Esophagus muscularis mucosa (tissue), 4 donors: ENCODE data around the gene GTF3C1. TPM values are rescaled to one million over a fixed set of nuclear protein-coding genes. Genes with fewer than 3 reads are reported as not detected.
A peak's percentile ranks its signal among the peaks of the same experiment; 100 is the strongest.

Experiments
- DNase-seq: peaks from one replicate; pipeline ENCODE4 v3.0.0-alpha.2; 2017; ENCODE audit errors: extremely low spot score
- H3K27ac ChIP-seq, 4 donors: fragments of 200-600 bp; sonication (generic); replicated peaks in 1 of 4; 1 replicate in 3 of 4; 2 replicates in 1 of 4; pipeline ENCODE4 v1.5.1; 2016 to 2019; ENCODE audit warnings: mild to moderate bottlenecking in 1 of 4
- H3K27me3 ChIP-seq, 4 donors: fragments of 200-600 bp; sonication (generic); one replicate each; pipeline versions ENCODE4 v1.5.1 to v1.6.0; 2016 to 2019
- H3K36me3 ChIP-seq, 4 donors: fragments of 200-600 bp; sonication (generic); one replicate each; pipeline ENCODE4 v1.5.1; 2016 to 2019
- H3K4me1 ChIP-seq, 4 donors: fragments of 200-600 bp; sonication (generic); one replicate each; pipeline ENCODE4 v1.5.1; 2016 to 2019
- H3K4me3 ChIP-seq, 4 donors: fragments of 200-600 bp; sonication (generic); 1 replicate in 2 of 4; 2 replicates in 2 of 4; pipeline ENCODE4 v1.5.1; 2016 to 2019; ENCODE audit warnings: mild to moderate bottlenecking in 4 of 4, moderate library complexity in 1 of 4
- H3K9me3 ChIP-seq, 4 donors: fragments of 200-600 bp; sonication (generic); 1 replicate in 3 of 4; 2 replicates in 1 of 4; pipeline ENCODE4 v1.5.1; 2016 to 2019
- EP300 ChIP-seq: sonication (generic); formaldehyde crosslinking; IDR thresholded peaks from one replicate; pipeline ENCODE4 v1.6.1; 2017; ENCODE audit warnings: antibody characterized with exemption
- POLR2A ChIP-seq: fragments of 450-650 bp; IDR thresholded peaks from one replicate; pipeline ENCODE4 v1.6.1; 2017; ENCODE audit warnings: antibody characterized with exemption, moderate library complexity, mild to moderate bottlenecking, low read depth
- POLR2AphosphoS5 ChIP-seq, 2 donors: sonication (generic); formaldehyde crosslinking; IDR thresholded peaks; one replicate each; pipeline ENCODE4 v1.6.1; 2017; ENCODE audit warnings: antibody characterized with exemption in 2 of 2
- WGBS: methylation state at CpG from one replicate; pipeline ENCODE4 v1.1.5; 2018; 5-methylcytosine and 5-hydroxymethylcytosine counted together
- intact Hi-C: fragments of 100-400 bp; cut with DNase I; formaldehyde crosslinking; loops from one replicate; pipeline ENCODE4 v1.15.1; 2023
- total RNA-seq, 4 donors: library from RNA; depleted of rRNA; stranded (reverse); fragments of >200 nt; gene quantifications; one replicate each; pipeline versions ENCODE4 v1.1.0 to v1.2.1, GENCODE V29; 2016
- TF ChIP-seq, protein P1 (sequence below), 3 experiments: fragments of 200-600 bp in 2 of 3; fragments of 450-650 bp in 1 of 3; sonication (generic) in 2 of 3; IDR thresholded peaks; one replicate each; pipeline ENCODE4 v1.5.1; 2017 to 2019; ENCODE audit warnings: antibody characterized with exemption in 3 of 3, mild to moderate bottlenecking in 2 of 3, moderate library complexity in 1 of 3

The GTF3C1 gene
- total RNA-seq, 4 donors from 2014 or later = 37.6 to 65.4 (median 54.8) TPM

DNA sequence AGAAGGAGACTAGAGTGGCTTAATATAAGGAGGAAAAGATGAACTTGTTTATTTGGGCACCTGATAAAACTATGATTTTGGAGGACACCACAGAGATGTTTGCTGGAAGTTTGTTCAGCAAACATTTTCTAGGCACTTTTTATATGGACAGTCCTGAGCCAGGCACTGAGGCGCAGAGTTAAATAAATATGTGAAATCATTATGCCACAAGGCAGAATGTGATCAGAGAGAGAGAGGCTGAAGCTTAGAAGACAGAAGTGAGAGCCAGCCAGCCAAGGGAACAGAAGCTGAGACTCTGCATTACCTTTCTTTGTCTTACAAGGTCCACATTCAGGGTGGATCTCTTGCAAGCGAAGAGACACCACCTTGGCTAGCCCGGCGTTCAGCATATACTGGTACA is 21.4 kb downstream of the GTF3C1 start:
- Histone ChIP-seq H3K27me3 (no peaks in the 10 kb centered on the region), H3K36me3 (peaks cover 91 to 100% (median 99%) of the 10 kb centered on the region in 4 donors), H3K4me1 (no peaks in the 10 kb centered on the region), H3K4me3 (no peak overlapping the region), H3K9me3 (peaks cover 0 to 10% (median 0%) of the 10 kb centered on the region in 4 donors), H3K27ac (no peak overlapping the region)
- WGBS = 95% methylated on average over 4 of the region's 4 CpGs
- intact Hi-C loops = no loop called here
- TF ChIP-seq POLR2AphosphoS5 (IDR thresholded peaks at IDR 0.05) (no peak), EP300 (no peak)
- no peak for DNase-seq

DNA sequence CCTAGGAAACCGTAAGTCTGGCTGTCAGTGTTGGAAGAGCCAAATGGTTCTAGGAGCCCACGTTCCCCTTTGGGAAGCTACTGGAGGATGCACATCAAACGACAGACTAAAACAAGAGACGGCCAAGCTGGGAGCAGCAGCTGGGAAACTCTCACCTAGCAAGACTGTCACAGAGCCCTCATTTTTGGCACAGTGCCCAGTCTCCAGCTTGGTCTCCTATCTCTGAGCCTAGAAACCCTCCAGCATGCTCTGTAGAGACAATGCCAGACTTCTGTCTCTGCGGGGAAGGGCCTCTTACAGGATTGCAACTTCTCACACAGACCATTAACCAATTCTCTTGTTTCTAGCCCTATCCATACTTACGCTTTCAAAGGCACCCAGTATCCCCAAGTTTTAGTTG is 23.5 kb downstream of the GTF3C1 start:
- no peak overlapping the region for H3K27ac ChIP-seq
- no peaks in the 10 kb centered on the region for H3K27me3 ChIP-seq
- TF ChIP-seq POLR2AphosphoS5 (IDR thresholded peaks at IDR 0.05) = no peak
- TF ChIP-seq EP300 = no peak
- TF ChIP-seq, protein P1, sequence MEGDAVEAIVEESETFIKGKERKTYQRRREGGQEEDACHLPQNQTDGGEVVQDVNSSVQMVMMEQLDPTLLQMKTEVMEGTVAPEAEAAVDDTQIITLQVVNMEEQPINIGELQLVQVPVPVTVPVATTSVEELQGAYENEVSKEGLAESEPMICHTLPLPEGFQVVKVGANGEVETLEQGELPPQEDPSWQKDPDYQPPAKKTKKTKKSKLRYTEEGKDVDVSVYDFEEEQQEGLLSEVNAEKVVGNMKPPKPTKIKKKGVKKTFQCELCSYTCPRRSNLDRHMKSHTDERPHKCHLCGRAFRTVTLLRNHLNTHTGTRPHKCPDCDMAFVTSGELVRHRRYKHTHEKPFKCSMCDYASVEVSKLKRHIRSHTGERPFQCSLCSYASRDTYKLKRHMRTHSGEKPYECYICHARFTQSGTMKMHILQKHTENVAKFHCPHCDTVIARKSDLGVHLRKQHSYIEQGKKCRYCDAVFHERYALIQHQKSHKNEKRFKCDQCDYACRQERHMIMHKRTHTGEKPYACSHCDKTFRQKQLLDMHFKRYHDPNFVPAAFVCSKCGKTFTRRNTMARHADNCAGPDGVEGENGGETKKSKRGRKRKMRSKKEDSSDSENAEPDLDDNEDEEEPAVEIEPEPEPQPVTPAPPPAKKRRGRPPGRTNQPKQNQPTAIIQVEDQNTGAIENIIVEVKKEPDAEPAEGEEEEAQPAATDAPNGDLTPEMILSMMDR (IDR thresholded peaks at IDR 0.05) = no peak
- no peak for TF ChIP-seq POLR2A
- H3K9me3 ChIP-seq = peaks cover 0 to 10% (median 0%) of the 10 kb centered on the region in 4 donors
- intact Hi-C loops = no loop called here
- 67% methylated on average over 6 of the region's 6 CpGs for WGBS
- H3K4me3 ChIP-seq = no peak overlapping the region
- H3K36me3 ChIP-seq = peaks cover 75 to 89% (median 78%) of the 10 kb centered on the region in 4 donors
- peaks cover 4 to 7% (median 5%) of the 10 kb centered on the region in 4 donors for H3K4me1 ChIP-seq
- DNase-seq = no peak

DNA sequence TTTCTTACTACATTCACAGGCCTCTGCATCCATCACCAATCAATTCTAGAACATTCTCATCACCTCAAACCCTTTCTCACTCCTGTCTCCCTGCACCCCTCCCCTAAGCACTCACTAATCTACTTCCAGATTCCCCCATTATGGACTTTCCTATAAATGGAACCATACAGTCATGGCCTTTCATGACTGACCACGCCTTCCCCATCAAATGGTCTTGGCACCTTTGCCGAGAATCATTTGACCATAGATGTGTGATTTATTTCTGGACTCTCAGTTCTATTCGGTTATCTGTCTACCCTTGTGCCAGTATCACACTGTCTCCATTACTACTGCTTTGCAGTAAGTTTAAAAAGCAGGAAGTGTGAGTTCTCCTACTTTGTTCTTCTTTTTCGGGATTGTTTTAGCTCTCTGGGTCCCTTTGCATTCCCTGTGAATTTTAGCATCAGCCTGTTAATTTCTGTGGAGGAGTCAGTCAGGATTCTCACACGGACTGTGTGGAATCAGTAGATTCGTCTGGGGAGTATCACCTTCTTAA is 27.5 kb downstream of the GTF3C1 start:
- Histone ChIP-seq H3K27me3 (no peaks in the 10 kb centered on the region), H3K4me3 (no peak overlapping the region), H3K36me3 (peaks cover 53 to 76% (median 60%) of the 10 kb centered on the region in 4 donors), H3K9me3 (peaks cover 0 to 10% (median 0%) of the 10 kb centered on the region in 4 donors), H3K4me1 (peaks cover 12 to 22% (median 14%) of the 10 kb centered on the region in 4 donors), H3K27ac (peak overlapping the region in 2 of 4 donors; percentile 84 to 86)
- WGBS = 78% methylated on average over 6 of the region's 6 CpGs
- TF ChIP-seq POLR2A = no peak
- intact Hi-C loops = no loop called here
- DNase-seq = no peak

DNA sequence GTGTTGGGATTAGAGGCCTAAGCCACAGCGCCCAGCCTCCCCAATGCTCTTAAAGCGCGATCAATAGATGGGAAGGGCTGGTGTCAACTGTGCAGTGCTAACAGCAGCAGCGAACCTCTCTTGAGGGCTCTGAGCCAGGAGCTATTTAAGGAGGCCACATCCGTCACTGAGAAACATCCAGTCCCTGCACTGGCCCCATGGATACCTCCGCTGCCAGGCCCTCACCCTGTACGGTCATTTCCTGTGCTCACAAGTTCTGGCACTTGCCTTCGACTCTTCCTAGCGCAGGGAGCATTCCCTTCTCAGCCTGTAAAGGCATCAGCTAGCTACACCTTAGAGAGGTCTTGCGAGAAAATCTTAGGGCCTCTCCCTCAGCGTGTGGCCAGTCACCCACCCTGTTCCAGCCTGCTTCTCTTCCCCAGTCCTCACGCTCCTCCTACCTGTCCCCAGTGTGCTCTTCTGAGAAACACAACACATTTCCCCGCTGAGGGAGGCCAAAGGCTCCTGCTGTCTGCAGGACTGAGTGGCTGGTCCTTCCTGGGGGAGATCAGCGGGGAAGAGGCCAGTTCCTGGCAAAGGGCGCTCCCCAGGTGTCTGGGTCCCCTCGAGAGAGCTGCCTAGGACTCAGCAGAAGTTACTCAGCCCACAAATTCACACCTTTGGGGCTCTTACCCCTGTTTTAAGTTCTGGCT is 28.6 kb downstream of the GTF3C1 start:
- peaks cover 0 to 10% (median 0%) of the 10 kb centered on the region in 4 donors for H3K9me3 ChIP-seq
- TF ChIP-seq, protein P1 (IDR thresholded peaks at IDR 0.05) = no peak
- TF ChIP-seq POLR2AphosphoS5 (IDR thresholded peaks at IDR 0.05) (peak; percentile 81), POLR2A (peak; percentile 30), EP300 (no peak)
- intact Hi-C loops = no loop called here
- H3K36me3 ChIP-seq = peaks cover 43 to 75% (median 55%) of the 10 kb centered on the region in 4 donors
- H3K4me1 ChIP-seq = peaks cover 12 to 24% (median 14%) of the 10 kb centered on the region in 4 donors
- H3K4me3 ChIP-seq = no peak overlapping the region
- no peaks in the 10 kb centered on the region for H3K27me3 ChIP-seq
- peak overlapping the region; percentile 78 to 86 (median 82) for H3K27ac ChIP-seq
- 38% methylated on average over 16 of the region's 16 CpGs for WGBS
- DNase-seq = no peak

DNA sequence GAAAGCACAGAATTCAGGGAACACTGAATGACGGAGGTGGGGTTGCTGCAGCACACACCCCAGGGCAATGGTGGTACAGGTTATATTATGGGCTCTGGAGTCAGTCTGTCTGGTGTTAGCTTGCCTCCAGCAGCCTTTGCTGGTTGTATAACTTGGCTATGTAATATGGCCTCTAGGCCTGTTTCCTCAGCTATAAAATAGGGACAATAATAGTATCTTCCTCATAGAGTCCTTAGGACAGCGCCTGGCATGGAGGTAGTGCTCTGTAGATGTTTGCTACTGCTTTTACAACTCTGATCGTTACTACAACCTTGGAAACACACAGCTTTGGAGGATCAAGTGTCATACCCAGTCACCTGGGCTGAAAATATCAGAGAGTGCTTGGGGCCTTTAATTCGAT is 31.5 kb downstream of the GTF3C1 start:
- peaks cover 25 to 71% (median 34%) of the 10 kb centered on the region in 4 donors for H3K36me3 ChIP-seq
- WGBS = 97% methylated on average over 4 of the region's 4 CpGs

More for the DNA sequence above, 31.5 kb downstream of the GTF3C1 start:
- peaks cover 12 to 38% (median 23%) of the 10 kb centered on the region in 4 donors for H3K4me1 ChIP-seq
- intact Hi-C loops = no loop called here
- H3K27me3 ChIP-seq = no peaks in the 10 kb centered on the region
- TF ChIP-seq EP300 (no peak), POLR2A (no peak), POLR2AphosphoS5 (IDR thresholded peaks at IDR 0.05) (no peak)
- TF ChIP-seq, protein P1 (IDR thresholded peaks at IDR 0.05) = no peak
- DNase-seq = no peak
- no peak overlapping the region for H3K27ac ChIP-seq
- H3K9me3 ChIP-seq = no peaks in the 10 kb centered on the region
- H3K4me3 ChIP-seq = no peak overlapping the region
